ENCODE measurements around the gene RAC3. TPM values are rescaled to one million over a fixed set of nuclear protein-coding genes. Genes with fewer than 3 reads are reported as not detected.

Gene RAC3
- total RNA-seq, 1 experiment from 2014 or later: 120 TPM

DNA sequence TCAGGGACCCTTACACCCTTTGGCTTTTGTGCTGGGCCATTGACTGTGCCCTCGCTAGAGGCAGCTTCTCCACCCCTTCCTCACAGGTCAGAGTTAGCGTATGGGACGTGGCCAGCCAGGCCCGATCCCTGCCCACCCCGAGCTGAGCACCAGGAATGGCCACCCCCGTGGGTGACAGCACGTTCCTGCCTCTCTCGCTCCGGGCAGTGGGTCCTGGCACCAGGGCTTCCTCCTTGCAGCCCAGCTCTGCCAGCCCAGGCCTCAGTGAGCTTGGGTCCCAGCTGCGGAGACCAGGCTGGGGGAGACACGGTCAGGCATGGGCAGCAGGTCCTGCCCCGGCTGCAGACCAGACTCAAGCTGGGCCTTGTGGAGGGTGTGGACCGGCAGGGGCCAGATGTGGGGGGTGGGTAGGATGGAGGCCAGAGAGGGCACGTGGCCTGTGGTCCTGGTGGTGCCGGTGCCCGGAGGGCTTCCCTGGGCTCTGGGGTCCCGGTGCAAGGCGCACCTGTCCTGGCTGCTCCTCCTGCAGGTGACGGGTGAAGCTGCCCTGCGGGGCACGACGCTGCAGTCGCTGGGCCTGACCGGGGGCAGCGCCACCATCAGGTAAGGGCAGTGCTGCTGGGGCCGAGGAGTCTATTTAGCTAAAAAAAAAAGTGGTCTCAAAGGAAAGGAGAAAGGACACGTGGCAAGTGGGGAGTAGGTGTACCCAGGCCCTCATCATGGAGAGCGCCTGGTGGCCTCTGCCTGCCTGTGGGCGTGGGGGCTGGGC, 35.8 kb upstream of the RAC3 start:
- H3K79me2 ChIP-seq (ENCODE audit: insufficient read depth, low read length): no peaks in the 10 kb centered on the region
- no peak overlapping the region for H3K4me3 ChIP-seq (replicated peaks in 1 of 2; ENCODE audit: low read depth in 1 of 2, low read length in 2 of 2)
- no peaks in the 10 kb centered on the region for H3K9me3 ChIP-seq (ENCODE audit: control insufficient read depth in 1 of 2, insufficient read depth in 1 of 2, low read depth in 1 of 2, low read length in 2 of 2)
- no TSS peak for BruUV-seq (replicated peaks)
- H3K9ac ChIP-seq (ENCODE audit: low read length): no peak overlapping the region
- ChIA-PET POLR2A (no interaction called here), RAD21 (ENCODE audit: low non-redundant PET in 1 of 2, low total read pairs in 2 of 2, uncharacterized antibody in 2 of 2, unreplicated experiment in 2 of 2) (no interaction called here), CTCF (interaction anchor here (1.0 kb wide), 1 partner anchor 36 kb away, joined by 3 read pairs; no protein-coding TSS in a partner anchor)
- intact Hi-C loops (cut with micrococcal nuclease): no loop called here
- H3K4me2 ChIP-seq (ENCODE audit: low read length): no peak overlapping the region
- H3K36me3 ChIP-seq (ENCODE audit: control insufficient read depth in 1 of 2, insufficient read depth in 2 of 2, low read length in 2 of 2): no peaks in the 10 kb centered on the region; a peak in 1 of 4 replicates
- no peak overlapping the region; the same call in 1 of the 2 replicates for H3K27ac ChIP-seq (ENCODE audit: low read depth, low read length)
- no peak overlapping the region for H2AFZ ChIP-seq (ENCODE audit: low read depth, low read length, poor library complexity, severe bottlenecking)
- TF ChIP-seq SRF (IDR thresholded peaks at IDR 0.05; ENCODE audit: low read depth) (no peak), CTCF (IDR thresholded peaks at IDR 0.05 in 2 of 3, conservative IDR thresholded peaks at IDR 0.05 in 1 of 3; ENCODE audit: borderline replicate concordance in 1 of 3, insufficient read depth in 1 of 3, low read depth in 2 of 3, low read length in 2 of 3) (peak in 2 of 3 experiments; percentile 2 to 12; a peak in 1 of 6 replicates)
- no peaks in the 10 kb centered on the region for H3K9me2 ChIP-seq (ENCODE audit: insufficient read depth)
- DNase-seq (ENCODE audit: low read depth, low spot score) (no peak), ATAC-seq (no peak)
- peaks cover 13 to 21% of the 10 kb centered on the region in 2 experiments; a peak in 3 of 4 replicates for H3K4me1 ChIP-seq (ENCODE audit: control insufficient read depth in 1 of 2, insufficient read depth in 2 of 2, low read length in 2 of 2)
- no peaks in the 10 kb centered on the region for H4K20me1 ChIP-seq (ENCODE audit: insufficient read depth)
- H3K27me3 ChIP-seq (ENCODE audit: insufficient read depth, low read length): no peaks in the 10 kb centered on the region

DNA sequence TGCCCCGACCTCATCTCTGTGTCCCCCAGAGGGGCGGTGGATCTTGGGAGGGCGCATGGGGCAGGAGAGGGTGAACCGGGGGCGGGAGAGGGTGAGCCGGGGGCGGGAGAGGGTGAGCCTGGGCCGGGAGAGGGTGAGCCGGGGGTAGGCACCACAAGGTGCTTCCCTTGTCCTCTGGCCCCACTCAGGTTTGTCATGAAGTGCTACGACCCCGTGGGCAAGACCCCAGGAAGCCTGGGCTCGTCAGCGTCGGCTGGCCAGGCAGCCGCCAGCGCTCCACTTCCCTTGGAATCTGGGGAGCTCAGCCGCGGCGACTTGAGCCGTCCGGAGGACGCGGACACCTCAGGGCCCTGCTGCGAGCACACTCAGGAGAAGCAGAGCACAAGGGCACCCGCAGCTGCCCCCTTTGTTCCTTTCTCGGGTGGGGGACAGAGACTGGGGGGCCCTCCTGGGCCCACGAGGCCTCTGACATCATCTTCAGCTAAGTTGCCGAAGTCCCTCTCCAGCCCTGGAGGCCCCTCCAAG, 35.2 kb upstream of the RAC3 start:
- H3K9me3 ChIP-seq (ENCODE audit: control insufficient read depth in 1 of 2, insufficient read depth in 1 of 2, low read depth in 1 of 2, low read length in 2 of 2): no peaks in the 10 kb centered on the region
- H2AFZ ChIP-seq (ENCODE audit: low read depth, low read length, poor library complexity, severe bottlenecking): no peak overlapping the region
- ChIA-PET RAD21 (ENCODE audit: low non-redundant PET in 1 of 2, low total read pairs in 2 of 2, uncharacterized antibody in 2 of 2, unreplicated experiment in 2 of 2) (no interaction called here), CTCF (interaction anchor here (1.0 kb wide), 1 partner anchor 37 kb away, joined by 3 read pairs; no protein-coding TSS in a partner anchor), POLR2A (no interaction called here)
- no peaks in the 10 kb centered on the region for H3K79me2 ChIP-seq (ENCODE audit: insufficient read depth, low read length)
- intact Hi-C loops (cut with micrococcal nuclease): no loop called here
- no peak overlapping the region; the same call in 1 of the 2 replicates for H3K27ac ChIP-seq (ENCODE audit: low read depth, low read length)
- DNase-seq (ENCODE audit: low read depth, low spot score) (no peak), ATAC-seq (no peak)
- no peak overlapping the region for H3K4me2 ChIP-seq (ENCODE audit: low read length)
- no peaks in the 10 kb centered on the region for H4K20me1 ChIP-seq (ENCODE audit: insufficient read depth)
- no TSS peak for BruUV-seq (replicated peaks)
- no peaks in the 10 kb centered on the region for H3K27me3 ChIP-seq (ENCODE audit: insufficient read depth, low read length)
- H3K4me3 ChIP-seq (replicated peaks in 1 of 2; ENCODE audit: low read depth in 1 of 2, low read length in 2 of 2): no peak overlapping the region
- H3K36me3 ChIP-seq (ENCODE audit: control insufficient read depth in 1 of 2, insufficient read depth in 2 of 2, low read length in 2 of 2): no peaks in the 10 kb centered on the region; a peak in 1 of 4 replicates
- TF ChIP-seq SIN3A (IDR thresholded peaks at IDR 0.05; ENCODE audit: low read depth): no peak
- peaks cover 18 to 24% of the 10 kb centered on the region in 2 experiments; a peak in 3 of 4 replicates for H3K4me1 ChIP-seq (ENCODE audit: control insufficient read depth in 1 of 2, insufficient read depth in 2 of 2, low read length in 2 of 2)
- no peak overlapping the region for H3K9ac ChIP-seq (ENCODE audit: low read length)
- H3K9me2 ChIP-seq (ENCODE audit: insufficient read depth): no peaks in the 10 kb centered on the region
